ENCODE data around the gene GGCT. TPM values are rescaled to one million over a fixed set of nuclear protein-coding genes. Genes with fewer than 3 reads are reported as not detected.
A peak's percentile ranks its signal among the peaks of the same experiment; 100 is the strongest.
"Not testable (repeated sequence)": the region's sequence is repeated elsewhere in the genome, so short reads cannot be mapped to it uniquely, and the experiment has no call there.

GGCT gene
- total RNA-seq, 4 donors from 2014 or later, result 7.4 to 20.0 (median 12.8) TPM

DNA sequence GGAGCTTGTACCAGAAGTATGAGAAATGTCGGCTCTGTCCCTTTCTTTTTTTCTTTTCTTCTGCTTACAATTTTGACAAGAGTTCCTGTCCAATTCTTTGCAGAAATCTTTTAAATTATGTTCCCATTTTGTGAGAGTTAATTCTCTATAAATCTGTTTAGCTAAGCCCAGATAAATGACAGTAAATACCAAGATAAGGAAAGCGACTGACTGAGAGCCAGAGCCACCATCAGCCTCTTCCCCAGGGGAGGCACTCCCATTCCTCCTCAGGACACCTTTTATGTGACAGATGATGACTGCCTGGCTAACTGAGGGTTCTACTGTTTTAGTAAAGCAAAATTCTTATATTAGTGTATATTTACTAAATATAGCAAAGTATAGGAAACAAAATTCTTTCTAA is 6.9 kb upstream of the GGCT start:
- H3K27me3 ChIP-seq, result no peaks in the 10 kb centered on the region
- no peak overlapping the region for H3K4me3 ChIP-seq
- no peaks in the 10 kb centered on the region for H3K36me3 ChIP-seq
- DNase-seq (no peak), ATAC-seq (no peak)
- H3K9me3 ChIP-seq, result no peaks in the 10 kb centered on the region
- H3K4me1 ChIP-seq, result no peaks in the 10 kb centered on the region
- TF ChIP-seq, protein P1, sequence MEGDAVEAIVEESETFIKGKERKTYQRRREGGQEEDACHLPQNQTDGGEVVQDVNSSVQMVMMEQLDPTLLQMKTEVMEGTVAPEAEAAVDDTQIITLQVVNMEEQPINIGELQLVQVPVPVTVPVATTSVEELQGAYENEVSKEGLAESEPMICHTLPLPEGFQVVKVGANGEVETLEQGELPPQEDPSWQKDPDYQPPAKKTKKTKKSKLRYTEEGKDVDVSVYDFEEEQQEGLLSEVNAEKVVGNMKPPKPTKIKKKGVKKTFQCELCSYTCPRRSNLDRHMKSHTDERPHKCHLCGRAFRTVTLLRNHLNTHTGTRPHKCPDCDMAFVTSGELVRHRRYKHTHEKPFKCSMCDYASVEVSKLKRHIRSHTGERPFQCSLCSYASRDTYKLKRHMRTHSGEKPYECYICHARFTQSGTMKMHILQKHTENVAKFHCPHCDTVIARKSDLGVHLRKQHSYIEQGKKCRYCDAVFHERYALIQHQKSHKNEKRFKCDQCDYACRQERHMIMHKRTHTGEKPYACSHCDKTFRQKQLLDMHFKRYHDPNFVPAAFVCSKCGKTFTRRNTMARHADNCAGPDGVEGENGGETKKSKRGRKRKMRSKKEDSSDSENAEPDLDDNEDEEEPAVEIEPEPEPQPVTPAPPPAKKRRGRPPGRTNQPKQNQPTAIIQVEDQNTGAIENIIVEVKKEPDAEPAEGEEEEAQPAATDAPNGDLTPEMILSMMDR (IDR thresholded peaks at IDR 0.05 in 4 of 5, conservative IDR thresholded peaks at IDR 0.05 in 1 of 5), result no peak
- no peak for TF ChIP-seq POLR2A (IDR thresholded peaks at IDR 0.05)
- in situ Hi-C loops (cut with MboI; ENCODE audit: low sequenced_read_pairs in 4 of 4) (no loop called here), intact Hi-C loops (cut with DNase I; ENCODE audit: low total_unique reads) (loop anchor here (2.0 to 5.0 kb wide), 2 partner anchors 36 to 53 kb away; no protein-coding TSS in a partner anchor)
- no peak overlapping the region for H3K27ac ChIP-seq

DNA sequence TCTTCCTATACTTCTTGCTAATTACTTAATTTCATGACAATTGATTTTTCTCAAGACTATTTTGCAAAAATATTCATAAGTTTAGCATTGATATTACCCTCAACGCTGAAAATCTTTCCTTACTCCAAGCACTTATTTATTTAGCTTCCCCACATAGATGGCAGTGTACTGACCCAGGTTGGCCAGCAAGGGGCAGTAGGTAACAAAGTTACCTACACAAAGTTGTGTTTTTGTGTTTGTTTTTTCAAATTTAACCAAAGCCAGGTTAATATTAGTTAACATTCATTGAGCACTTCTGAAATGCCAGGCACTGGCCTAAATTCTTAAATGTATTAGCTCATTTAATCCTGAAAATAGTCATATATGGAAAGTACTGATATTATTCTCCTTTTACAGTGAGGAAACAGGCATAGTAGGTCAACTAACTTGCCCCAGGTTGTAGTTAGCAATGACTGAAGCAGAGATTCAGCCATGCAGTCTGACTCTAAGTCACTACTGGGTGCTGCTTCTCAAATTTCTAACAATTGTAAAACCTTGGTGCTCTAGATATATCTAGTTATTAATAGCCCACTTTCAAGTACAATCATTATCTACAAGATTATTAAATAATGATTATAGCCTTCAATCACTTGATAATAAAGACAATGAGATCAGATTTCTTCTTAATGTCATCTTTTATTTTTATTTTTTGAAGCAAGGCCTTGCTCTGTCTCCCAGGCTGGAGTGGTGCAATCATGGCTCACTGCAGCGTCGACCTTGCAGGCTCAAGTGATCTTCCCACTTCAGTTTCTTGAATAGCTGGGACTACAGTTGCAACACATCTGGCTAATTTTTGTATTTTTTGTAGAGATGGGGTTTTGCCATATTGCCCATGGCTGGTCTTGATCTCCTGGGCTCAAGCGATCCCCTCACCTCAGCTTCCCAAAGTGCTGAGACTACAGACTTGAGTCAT is 5.8 kb upstream of the GGCT start:
- in situ Hi-C loops (cut with MboI; ENCODE audit: low sequenced_read_pairs in 4 of 4), result no loop called here
- Histone ChIP-seq H3K4me1 (peaks cover 0 to 4% of the 10 kb centered on the region in 2 donors), H3K27ac (no peak overlapping the region), H3K36me3 (no peaks in the 10 kb centered on the region), H3K27me3 (no peaks in the 10 kb centered on the region), H3K9me3 (no peaks in the 10 kb centered on the region), H3K4me3 (no peak overlapping the region)
- DNase-seq, result no peak
- TF ChIP-seq, protein P1 (IDR thresholded peaks at IDR 0.05 in 4 of 5, conservative IDR thresholded peaks at IDR 0.05 in 1 of 5), result peak; percentile 29 to 71 (median 55)
- TF ChIP-seq POLR2A (IDR thresholded peaks at IDR 0.05), result no peak
- ATAC-seq, result no peak
- intact Hi-C loops (cut with DNase I; ENCODE audit: low total_unique reads), result loop anchor here (2.0 to 5.0 kb wide), 2 partner anchors 37 to 54 kb away; no protein-coding TSS in a partner anchor

DNA sequence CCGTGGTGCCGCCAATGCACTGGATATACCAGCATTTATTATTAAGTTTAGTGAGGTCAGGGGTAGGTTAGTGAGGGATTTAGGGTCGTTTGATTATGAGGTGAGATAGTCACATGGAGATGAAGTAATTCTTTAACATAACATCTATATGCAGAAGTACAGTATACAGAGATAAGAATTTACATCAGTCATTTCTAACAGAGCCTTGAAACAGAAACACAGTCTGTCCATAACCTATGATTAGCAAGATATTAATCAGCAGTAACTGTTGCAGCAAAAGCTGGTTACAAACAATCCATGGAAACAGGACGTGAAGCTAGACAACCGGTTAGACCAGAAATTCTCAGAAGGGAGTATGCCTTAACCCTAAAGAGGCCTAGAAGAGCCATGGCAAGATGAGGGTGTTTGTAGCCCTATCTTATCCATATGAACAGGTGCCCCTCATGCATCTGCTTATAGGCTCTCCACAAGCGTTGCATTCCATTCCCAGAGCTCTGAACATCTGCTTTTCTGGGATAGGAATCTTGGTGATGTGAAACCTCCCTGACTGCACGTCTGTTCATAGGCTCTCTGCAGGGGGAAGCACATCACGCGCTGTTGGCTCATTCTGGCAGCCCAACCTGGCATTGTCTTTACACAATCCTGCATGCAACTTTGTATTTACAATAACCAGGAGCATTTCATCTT is 4.7 kb upstream of the GGCT start:
- intact Hi-C loops (cut with DNase I; ENCODE audit: low total_unique reads), result loop anchor here (10.0 kb wide), 1 partner anchor 225 kb away; the partner anchor contains the start of gene ZNRF2
- H3K36me3 ChIP-seq; H3K27ac ChIP-seq; ATAC-seq; H3K4me3 ChIP-seq; DNase-seq; H3K9me3 ChIP-seq; H3K4me1 ChIP-seq; in situ Hi-C loops (cut with MboI; ENCODE audit: low sequenced_read_pairs in 4 of 4); H3K27me3 ChIP-seq: not testable (repeated sequence)

DNA sequence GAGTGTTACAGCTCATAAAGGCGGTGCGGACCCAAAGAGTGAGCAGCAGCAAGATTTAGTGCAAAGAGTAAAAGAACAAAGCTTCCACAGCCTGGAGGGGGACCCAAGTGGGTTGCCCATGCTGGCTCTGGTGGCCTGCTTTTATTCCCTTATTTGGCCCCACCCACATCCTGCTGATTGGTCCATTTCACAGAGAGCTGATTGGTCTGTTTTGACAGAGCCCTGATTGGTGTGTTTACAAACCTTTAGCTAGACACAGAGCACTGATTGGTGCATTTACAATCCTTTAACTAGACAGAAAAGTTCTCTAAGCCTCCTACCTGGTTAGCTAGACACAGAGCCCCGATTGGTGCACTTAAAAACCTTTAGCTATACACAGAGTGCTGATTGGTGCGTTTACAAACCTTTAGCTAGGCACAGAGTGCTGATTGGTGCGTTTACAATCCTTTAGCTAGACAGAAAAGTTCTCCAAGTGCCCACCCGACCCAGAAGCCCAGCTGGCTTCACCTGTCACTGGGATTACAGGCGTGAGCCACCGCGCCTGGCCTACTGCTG is 2.8 kb upstream of the GGCT start:
- H3K9me3 ChIP-seq; H3K4me3 ChIP-seq; ATAC-seq; DNase-seq; H3K36me3 ChIP-seq; H3K27me3 ChIP-seq; in situ Hi-C loops (cut with MboI; ENCODE audit: low sequenced_read_pairs in 4 of 4); H3K27ac ChIP-seq: not testable (repeated sequence)
- intact Hi-C loops (cut with DNase I; ENCODE audit: low total_unique reads), result loop anchor here (10.0 kb wide), 1 partner anchor 223 kb away; the partner anchor contains the start of gene ZNRF2
- peaks cover 12 to 19% of the 10 kb centered on the region in 2 donors for H3K4me1 ChIP-seq

DNA sequence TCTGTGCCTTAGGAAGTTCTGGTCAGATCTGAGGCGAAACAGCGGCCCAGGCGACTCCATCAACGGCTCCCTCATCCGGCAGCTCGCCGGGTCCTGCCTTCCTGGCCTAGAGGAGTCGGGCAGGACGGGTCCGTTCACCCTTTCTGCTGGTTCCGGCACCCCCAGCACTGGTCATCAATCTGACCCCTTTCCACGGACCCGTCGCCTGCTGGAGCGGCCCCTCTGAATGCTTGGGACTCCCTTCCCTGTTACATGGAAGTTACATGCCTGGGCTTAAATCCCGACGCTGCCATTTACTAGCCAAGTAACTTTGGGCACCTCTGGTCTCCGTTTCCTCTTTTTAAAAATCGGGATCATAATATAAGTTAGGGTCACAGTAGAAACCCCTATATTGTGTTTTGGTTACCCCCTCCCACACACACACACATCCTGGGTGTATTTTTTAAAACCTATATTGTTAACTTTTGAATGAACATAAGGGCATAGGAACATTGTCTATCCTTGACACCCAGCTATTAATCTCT is 607 bp upstream of the GGCT start:
- H3K27me3 ChIP-seq, result no peaks in the 10 kb centered on the region
- TF ChIP-seq, protein P1 (IDR thresholded peaks at IDR 0.05 in 4 of 5, conservative IDR thresholded peaks at IDR 0.05 in 1 of 5), result no peak
- peak in 1 of 2 donors; percentile 37 for TF ChIP-seq POLR2A (IDR thresholded peaks at IDR 0.05)
- H3K36me3 ChIP-seq, result no peaks in the 10 kb centered on the region
- H3K27ac ChIP-seq, result peak overlapping the region; percentile 91 to 96 (median 94)
- in situ Hi-C loops (cut with MboI; ENCODE audit: low sequenced_read_pairs in 4 of 4), result no loop called here
- H3K4me3 ChIP-seq, result peak overlapping the region; percentile 74 to 99 (median 94)
- H3K9me3 ChIP-seq, result no peaks in the 10 kb centered on the region
- intact Hi-C loops (cut with DNase I; ENCODE audit: low total_unique reads), result loop anchor here (2.0 to 10.0 kb wide), 2 partner anchors 26 to 220 kb away; partner anchors contain the start of genes NOD1 and ZNRF2
- ATAC-seq, result peak in 1 of 2 donors; percentile 6
- peaks cover 12 to 21% of the 10 kb centered on the region in 2 donors for H3K4me1 ChIP-seq
- no peak for DNase-seq

All from gastrocnemius medialis (tissue), 4 donors.